ENCODE data around the gene ANG.
A peak's percentile ranks its signal among the peaks of the same experiment; 100 is the strongest.

GRCh38 chr14:20682435-20683124 is 6.0 kb upstream of the ANG start:
- no peak for TF ChIP-seq CTCF (IDR thresholded peaks at IDR 0.05; ENCODE audit: insufficient read depth, low read length)
- TF ChIP-seq REST (IDR thresholded peaks at IDR 0.05; ENCODE audit: insufficient replicate concordance, low read depth) = no peak
- TF ChIP-seq POLR2AphosphoS5 (IDR thresholded peaks at IDR 0.05; ENCODE audit: low read depth) = no peak
- peak; percentile 39; the same call in 1 of the 2 replicates for TF ChIP-seq SPI1 (IDR thresholded peaks at IDR 0.05; ENCODE audit: borderline replicate concordance, low read depth)
